ENCODE data around the gene ERC2. TPM values are rescaled to one million over a fixed set of nuclear protein-coding genes. Genes with fewer than 3 reads are reported as not detected.

The ERC2 gene
- total RNA-seq, 1 donor from 2014 or later, result 0.81 TPM

- ATAC-seq (ENCODE audit: poor library complexity) (no peak), DNase-seq (no peak)
- intact Hi-C loops (cut with DNase I), result no loop called here
Measured at GRCh38 chr3:56219894-56220805, 248.1 kb downstream of the ERC2 start.

GRCh38 chr3:56209982-56210751 lies 258.1 kb downstream of the ERC2 start:
- ATAC-seq (ENCODE audit: poor library complexity) (no peak), DNase-seq (no peak)
- intact Hi-C loops (cut with DNase I), result no loop called here

- ATAC-seq (ENCODE audit: poor library complexity), result no peak
- intact Hi-C loops (cut with DNase I), result no loop called here
- DNase-seq, result no peak
Measured at GRCh38 chr3:56207922-56208321, 260.3 kb downstream of the ERC2 start.

- no peak for DNase-seq
- intact Hi-C loops (cut with DNase I), result no loop called here
- no peak for ATAC-seq (ENCODE audit: poor library complexity)
Measured at GRCh38 chr3:56205406-56205805, 262.9 kb downstream of the ERC2 start.

- ATAC-seq (ENCODE audit: poor library complexity) (no peak), DNase-seq (no peak)
- intact Hi-C loops (cut with DNase I), result no loop called here
Measured at GRCh38 chr3:56202997-56203396, 265.3 kb downstream of the ERC2 start.

GRCh38 chr3:56201407-56201806 lies 266.9 kb downstream of the ERC2 start:
- intact Hi-C loops (cut with DNase I), result no loop called here
- ATAC-seq (ENCODE audit: poor library complexity), result no peak
- no peak for DNase-seq

GRCh38 chr3:56200251-56200650 lies 268.0 kb downstream of the ERC2 start:
- intact Hi-C loops (cut with DNase I), result no loop called here
- DNase-seq (no peak), ATAC-seq (ENCODE audit: poor library complexity) (no peak)

GRCh38 chr3:56197991-56198390 lies 270.3 kb downstream of the ERC2 start:
- ATAC-seq (ENCODE audit: poor library complexity), result no peak
- intact Hi-C loops (cut with DNase I), result no loop called here
- no peak for DNase-seq

- intact Hi-C loops (cut with DNase I), result no loop called here
- DNase-seq (no peak), ATAC-seq (ENCODE audit: poor library complexity) (peak; percentile 87)
Measured at GRCh38 chr3:56197259-56197965, 270.9 kb downstream of the ERC2 start.

GRCh38 chr3:56196700-56197099 lies 271.6 kb downstream of the ERC2 start:
- DNase-seq, result no peak
- peak; percentile 87 for ATAC-seq (ENCODE audit: poor library complexity)
- intact Hi-C loops (cut with DNase I), result no loop called here

- ATAC-seq (ENCODE audit: poor library complexity), result no peak
- intact Hi-C loops (cut with DNase I), result no loop called here
Measured at GRCh38 chr3:56193519-56193918, 274.7 kb downstream of the ERC2 start.

GRCh38 chr3:56192001-56192400 lies 276.3 kb downstream of the ERC2 start:
- ATAC-seq (ENCODE audit: poor library complexity), result no peak
- intact Hi-C loops (cut with DNase I), result no loop called here

More at GRCh38 chr3:56193519-56193918, 274.7 kb downstream of the ERC2 start:
- no peak for DNase-seq

GRCh38 chr3:56190771-56191305 lies 277.4 kb downstream of the ERC2 start:
- intact Hi-C loops (cut with DNase I), result no loop called here
- no peak for DNase-seq
- no peak for ATAC-seq (ENCODE audit: poor library complexity)

More at GRCh38 chr3:56192001-56192400, 276.3 kb downstream of the ERC2 start:
- no peak for DNase-seq

- no peak for ATAC-seq (ENCODE audit: poor library complexity)
- DNase-seq, result no peak
- intact Hi-C loops (cut with DNase I), result no loop called here
Measured at GRCh38 chr3:56190130-56190529, 278.1 kb downstream of the ERC2 start.

- DNase-seq (no peak), ATAC-seq (ENCODE audit: poor library complexity) (no peak)
- intact Hi-C loops (cut with DNase I), result no loop called here
Measured at GRCh38 chr3:56189536-56189935, 278.7 kb downstream of the ERC2 start.

GRCh38 chr3:56188201-56188600 lies 280.1 kb downstream of the ERC2 start:
- ATAC-seq (ENCODE audit: poor library complexity) (no peak), DNase-seq (no peak)
- intact Hi-C loops (cut with DNase I), result no loop called here

GRCh38 chr3:56187051-56187450 lies 281.2 kb downstream of the ERC2 start:
- no peak for ATAC-seq (ENCODE audit: poor library complexity)
- intact Hi-C loops (cut with DNase I), result no loop called here
- DNase-seq, result no peak

GRCh38 chr3:56185827-56186226 lies 282.4 kb downstream of the ERC2 start:
- ATAC-seq (ENCODE audit: poor library complexity), result no peak
- no peak for DNase-seq
- intact Hi-C loops (cut with DNase I), result no loop called here

- DNase-seq (no peak), ATAC-seq (ENCODE audit: poor library complexity) (no peak)
- intact Hi-C loops (cut with DNase I), result no loop called here
Measured at GRCh38 chr3:56183529-56183928, 284.7 kb downstream of the ERC2 start.

Measured in Right ventricle myocardium superior (tissue), 1 donor.